ENCODE results near the gene TBX5.

Gene TBX5

GRCh38 chr12:114405519-114406271 is at the start of gene TBX5:
Gene TBX5 (minus strand): TSS chr12:114406144. CDS start chr12:114403898, 2,246 bp downstream.
- DNase-seq (ENCODE audit: low read depth in 2 of 2), result no peak

- no peak for DNase-seq (ENCODE audit: low read depth in 2 of 2)
Observed at GRCh38 chr12:114451657-114452056, 45.7 kb upstream of the TBX5 start.

DNA sequence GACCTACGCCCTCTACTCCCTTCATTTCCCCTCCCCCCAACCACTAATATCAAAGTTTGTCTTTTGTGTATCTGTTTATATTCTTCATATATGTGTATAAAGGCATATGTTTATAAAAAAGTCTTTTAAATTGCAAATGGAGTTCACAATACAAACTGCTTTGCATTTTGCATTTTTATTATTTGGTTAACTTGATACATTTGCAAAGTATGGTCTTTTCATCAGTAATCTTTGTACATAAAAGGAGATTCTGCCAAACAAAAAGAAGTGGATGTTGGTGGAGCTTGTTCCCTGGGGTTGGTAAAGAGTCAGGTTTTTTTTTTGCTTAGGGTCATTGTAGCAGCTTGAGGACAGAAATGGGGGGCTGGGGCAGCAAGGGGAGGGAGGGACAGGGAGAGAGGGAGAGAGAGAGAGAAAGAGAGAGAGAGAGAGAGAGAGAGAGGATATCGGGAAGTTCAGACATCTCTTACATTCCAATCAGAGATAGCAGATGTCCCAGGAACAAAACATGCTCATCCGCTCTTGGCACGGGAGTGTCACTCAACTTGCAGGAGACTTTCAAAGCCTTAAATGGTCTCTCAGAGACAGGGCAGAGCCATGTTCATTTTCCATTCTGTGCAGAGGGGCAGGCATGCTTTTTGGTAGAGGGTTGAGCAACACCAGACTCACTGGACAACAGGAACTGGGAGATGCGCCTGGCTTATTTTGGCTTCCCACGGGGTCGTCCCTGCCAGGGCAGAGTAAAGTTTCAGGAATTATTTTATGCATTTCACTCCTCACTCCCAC is 44.8 kb upstream of the TBX5 start:
- no peak for DNase-seq (ENCODE audit: low read depth in 2 of 2)

DNA sequence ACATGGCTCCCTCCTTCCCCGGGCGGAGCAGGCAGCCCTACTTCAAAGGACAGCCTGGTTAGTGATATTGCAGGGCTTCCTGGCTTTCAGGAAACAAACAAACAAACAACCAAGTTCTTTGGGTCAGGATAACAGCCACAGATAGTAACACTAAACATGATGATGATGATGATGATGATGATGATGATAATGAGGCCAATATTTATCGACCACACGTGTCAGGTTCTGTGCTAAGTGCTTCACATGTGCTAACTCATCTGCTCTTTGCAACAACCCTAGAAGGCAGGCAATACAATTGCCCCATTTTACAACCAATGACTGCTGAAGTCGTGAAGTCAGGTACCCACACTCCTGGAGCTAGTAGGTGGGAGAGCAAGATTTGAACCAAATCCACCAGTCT is 44.1 kb upstream of the TBX5 start:
- DNase-seq (ENCODE audit: low read depth in 2 of 2), result no peak

DNA sequence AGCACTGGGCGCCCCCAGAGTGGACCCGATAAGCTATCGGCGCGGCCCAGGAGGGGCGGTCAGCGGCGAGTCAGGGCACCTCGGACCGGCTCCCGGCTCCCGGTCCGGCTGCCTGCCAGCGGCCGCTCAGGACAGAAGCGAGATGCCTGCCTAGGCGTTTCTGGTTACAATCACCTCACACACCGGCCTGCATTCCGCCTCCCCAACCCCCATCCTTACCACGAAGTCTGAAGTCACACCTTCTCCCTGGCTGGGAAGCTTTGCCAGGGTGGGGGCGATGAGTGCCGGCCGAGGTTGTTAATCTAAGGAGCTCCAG is 42.6 kb upstream of the TBX5 start:
- DNase-seq (ENCODE audit: low read depth in 2 of 2), result no peak

GRCh38 chr12:114447799-114448617 is 42.1 kb upstream of the TBX5 start:
- DNase-seq (ENCODE audit: low read depth in 2 of 2), result no peak

- DNase-seq (ENCODE audit: low read depth in 2 of 2), result no peak
Observed at GRCh38 chr12:114447274-114447716, 41.4 kb upstream of the TBX5 start.

- no peak for DNase-seq (ENCODE audit: low read depth in 2 of 2)
Observed at GRCh38 chr12:114445401-114446323, 39.7 kb upstream of the TBX5 start.

- no peak for DNase-seq (ENCODE audit: low read depth in 2 of 2)
Observed at GRCh38 chr12:114444422-114445279, 38.7 kb upstream of the TBX5 start.

GRCh38 chr12:114443607-114444421 is 37.9 kb upstream of the TBX5 start:
- DNase-seq (ENCODE audit: low read depth in 2 of 2), result no peak

GRCh38 chr12:114442578-114442977 is 36.6 kb upstream of the TBX5 start:
- no peak for DNase-seq (ENCODE audit: low read depth in 2 of 2)

- DNase-seq (ENCODE audit: low read depth in 2 of 2), result no peak
Observed at GRCh38 chr12:114441545-114441944, 35.6 kb upstream of the TBX5 start.

GRCh38 chr12:114441039-114441383 is 35.1 kb upstream of the TBX5 start:
- no peak for DNase-seq (ENCODE audit: low read depth in 2 of 2)

GRCh38 chr12:114440270-114441038 is 34.5 kb upstream of the TBX5 start:
- no peak for DNase-seq (ENCODE audit: low read depth in 2 of 2)

DNA sequence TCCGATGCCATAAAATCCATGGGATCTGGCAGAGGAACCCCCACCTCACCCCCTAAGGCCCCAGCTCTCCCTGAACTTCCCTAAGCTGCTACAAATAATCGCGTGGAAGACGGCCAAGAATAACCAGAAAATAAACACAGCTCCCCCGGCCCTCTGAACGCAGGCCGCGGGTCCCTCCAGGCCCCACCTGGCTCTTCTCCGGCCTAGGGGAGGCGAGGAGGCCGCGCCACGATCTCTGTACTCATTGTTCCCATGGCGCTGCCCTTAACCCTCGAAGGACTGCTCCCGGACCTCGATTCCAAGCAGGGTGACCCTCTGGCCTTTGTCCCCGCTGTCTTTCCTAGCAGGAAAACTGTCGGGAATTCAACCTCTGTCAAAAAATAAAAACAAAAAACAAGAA is 33.9 kb upstream of the TBX5 start:
- DNase-seq (ENCODE audit: low read depth in 2 of 2), result no peak

- DNase-seq (ENCODE audit: low read depth in 2 of 2), result no peak
Observed at GRCh38 chr12:114439261-114439683, 33.3 kb upstream of the TBX5 start.

GRCh38 chr12:114438635-114439256 is 32.8 kb upstream of the TBX5 start:
- no peak for DNase-seq (ENCODE audit: low read depth in 2 of 2)

- DNase-seq (ENCODE audit: low read depth in 2 of 2), result no peak
Observed at GRCh38 chr12:114434341-114434740, 28.4 kb upstream of the TBX5 start.
